ENCODE results near the gene TM9SF1.

The TM9SF1 gene, protein sequence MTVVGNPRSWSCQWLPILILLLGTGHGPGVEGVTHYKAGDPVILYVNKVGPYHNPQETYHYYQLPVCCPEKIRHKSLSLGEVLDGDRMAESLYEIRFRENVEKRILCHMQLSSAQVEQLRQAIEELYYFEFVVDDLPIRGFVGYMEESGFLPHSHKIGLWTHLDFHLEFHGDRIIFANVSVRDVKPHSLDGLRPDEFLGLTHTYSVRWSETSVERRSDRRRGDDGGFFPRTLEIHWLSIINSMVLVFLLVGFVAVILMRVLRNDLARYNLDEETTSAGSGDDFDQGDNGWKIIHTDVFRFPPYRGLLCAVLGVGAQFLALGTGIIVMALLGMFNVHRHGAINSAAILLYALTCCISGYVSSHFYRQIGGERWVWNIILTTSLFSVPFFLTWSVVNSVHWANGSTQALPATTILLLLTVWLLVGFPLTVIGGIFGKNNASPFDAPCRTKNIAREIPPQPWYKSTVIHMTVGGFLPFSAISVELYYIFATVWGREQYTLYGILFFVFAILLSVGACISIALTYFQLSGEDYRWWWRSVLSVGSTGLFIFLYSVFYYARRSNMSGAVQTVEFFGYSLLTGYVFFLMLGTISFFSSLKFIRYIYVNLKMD

DNA sequence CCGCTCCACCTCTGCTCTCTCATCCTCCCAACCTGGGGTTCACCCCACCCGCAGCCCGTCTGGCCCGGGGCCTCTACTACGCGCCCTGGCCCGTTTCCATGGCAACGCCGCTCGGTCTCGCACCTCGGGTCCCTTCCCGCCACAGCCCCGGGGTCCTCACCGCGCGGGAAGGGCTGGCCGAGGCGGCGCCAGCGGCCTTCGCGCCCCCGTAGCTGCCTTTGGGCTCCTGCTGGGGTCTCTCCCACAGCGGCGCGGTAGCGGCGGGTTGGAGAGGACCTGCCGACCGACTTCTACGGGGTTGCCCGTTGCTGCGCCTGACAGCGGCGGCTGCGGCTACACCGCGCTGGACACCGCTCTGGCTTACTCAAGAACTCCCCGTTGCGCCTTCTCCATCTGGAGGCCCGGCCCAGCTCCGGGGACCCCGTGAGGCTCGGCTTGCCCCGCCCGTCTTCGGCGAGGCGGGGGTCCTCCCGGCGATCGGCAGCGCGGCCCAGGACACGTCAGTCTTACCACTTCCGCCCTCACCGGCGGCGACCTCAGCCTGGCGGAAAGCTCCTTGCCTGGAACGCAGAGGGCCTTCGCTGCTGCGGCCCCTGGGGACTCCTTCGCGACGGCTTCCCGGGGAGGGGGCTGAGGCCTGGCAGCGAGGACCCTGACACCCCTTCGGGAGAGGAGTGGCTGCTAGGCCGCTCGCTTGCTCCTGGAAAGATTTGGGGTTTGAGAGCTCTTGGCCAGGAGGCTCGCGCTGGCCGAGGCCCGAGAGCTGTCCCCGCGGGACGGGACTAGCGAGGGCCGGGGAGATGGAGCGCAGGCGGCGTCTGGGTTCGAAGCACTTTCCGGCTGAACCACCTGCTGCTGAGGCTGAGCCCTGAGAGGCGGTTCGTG lies at the start of gene TM9SF1:
Gene TM9SF1, minus strand, starts transcription at position 256 of the 885 bp plus-strand sequence. CDS start 422 bp downstream, outside the sequence.
- TF ChIP-seq, protein P1, sequence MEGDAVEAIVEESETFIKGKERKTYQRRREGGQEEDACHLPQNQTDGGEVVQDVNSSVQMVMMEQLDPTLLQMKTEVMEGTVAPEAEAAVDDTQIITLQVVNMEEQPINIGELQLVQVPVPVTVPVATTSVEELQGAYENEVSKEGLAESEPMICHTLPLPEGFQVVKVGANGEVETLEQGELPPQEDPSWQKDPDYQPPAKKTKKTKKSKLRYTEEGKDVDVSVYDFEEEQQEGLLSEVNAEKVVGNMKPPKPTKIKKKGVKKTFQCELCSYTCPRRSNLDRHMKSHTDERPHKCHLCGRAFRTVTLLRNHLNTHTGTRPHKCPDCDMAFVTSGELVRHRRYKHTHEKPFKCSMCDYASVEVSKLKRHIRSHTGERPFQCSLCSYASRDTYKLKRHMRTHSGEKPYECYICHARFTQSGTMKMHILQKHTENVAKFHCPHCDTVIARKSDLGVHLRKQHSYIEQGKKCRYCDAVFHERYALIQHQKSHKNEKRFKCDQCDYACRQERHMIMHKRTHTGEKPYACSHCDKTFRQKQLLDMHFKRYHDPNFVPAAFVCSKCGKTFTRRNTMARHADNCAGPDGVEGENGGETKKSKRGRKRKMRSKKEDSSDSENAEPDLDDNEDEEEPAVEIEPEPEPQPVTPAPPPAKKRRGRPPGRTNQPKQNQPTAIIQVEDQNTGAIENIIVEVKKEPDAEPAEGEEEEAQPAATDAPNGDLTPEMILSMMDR (IDR thresholded peaks at IDR 0.05; ENCODE audit: borderline replicate concordance, control extremely low read depth, extremely low read depth, insufficient read depth, missing control alignments): no peak
- in situ Hi-C loops (cut with MboI; ENCODE audit: low sequenced_read_pairs, unreplicated experiment): no loop called here
- DNase-seq (ENCODE audit: low spot score): peak; percentile 96

DNA sequence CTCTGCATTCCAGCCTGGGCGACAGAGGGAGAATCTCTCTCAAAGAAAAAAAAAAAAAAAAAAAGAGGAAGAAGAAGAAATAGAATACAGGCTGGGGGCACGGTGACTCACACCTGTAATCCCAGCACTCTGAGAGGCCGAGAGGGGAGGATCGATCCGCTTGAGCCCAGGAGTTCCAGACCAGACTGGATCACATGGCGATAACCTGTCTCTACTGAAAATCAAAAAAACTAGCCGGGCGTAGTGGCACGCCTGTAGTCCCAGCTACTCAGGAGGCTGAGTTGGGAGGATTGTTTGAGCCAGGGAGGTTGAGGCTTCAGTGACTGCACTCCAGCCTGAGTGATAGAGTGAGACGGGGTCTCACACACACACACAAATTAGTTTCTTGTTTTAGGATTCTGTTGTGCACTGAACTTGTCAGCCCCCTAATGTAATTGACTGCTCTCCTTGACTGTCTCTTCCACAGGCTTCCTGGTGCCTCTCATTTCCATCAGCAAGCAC lies 48.1 kb upstream of the TM9SF1 start:
- no peak for DNase-seq (ENCODE audit: low spot score)
- TF ChIP-seq, protein P1 (IDR thresholded peaks at IDR 0.05; ENCODE audit: borderline replicate concordance, control extremely low read depth, extremely low read depth, insufficient read depth, missing control alignments): no peak
- in situ Hi-C loops (cut with MboI; ENCODE audit: low sequenced_read_pairs, unreplicated experiment): no loop called here

DNA sequence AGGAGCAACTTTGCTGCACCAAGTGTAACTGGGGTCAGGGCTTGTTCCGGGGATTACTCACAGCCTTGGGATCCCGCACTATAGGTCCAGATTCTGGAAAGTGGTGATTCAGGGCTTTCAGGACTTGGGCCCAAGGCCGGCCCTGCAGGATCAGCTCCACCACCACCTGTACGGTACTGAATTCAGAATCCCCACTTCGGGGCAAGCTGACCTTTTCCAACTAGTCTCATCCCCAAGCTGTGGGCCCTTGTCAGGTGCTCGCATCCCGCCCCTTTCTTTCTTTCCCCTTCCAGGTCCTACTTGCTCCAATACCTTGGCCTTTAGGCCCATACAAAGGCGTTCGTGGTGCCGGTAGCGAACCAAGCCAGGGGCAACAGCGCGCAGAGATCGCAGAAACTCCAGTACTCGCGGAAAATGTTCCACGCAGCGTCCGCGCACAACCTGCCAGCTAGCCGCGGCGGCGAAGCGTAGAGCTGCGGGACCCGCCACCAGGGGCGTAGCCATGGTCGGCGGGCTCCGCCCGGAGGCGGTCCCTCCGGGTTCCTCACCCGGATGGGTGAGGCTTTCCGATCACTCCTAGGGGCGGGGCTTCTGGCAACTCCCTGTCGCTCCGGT lies 46.7 kb upstream of the TM9SF1 start:
- in situ Hi-C loops (cut with MboI; ENCODE audit: low sequenced_read_pairs, unreplicated experiment): no loop called here
- peak; percentile 97 for DNase-seq (ENCODE audit: low spot score)
- TF ChIP-seq, protein P1 (IDR thresholded peaks at IDR 0.05; ENCODE audit: borderline replicate concordance, control extremely low read depth, extremely low read depth, insufficient read depth, missing control alignments): no peak

DNA sequence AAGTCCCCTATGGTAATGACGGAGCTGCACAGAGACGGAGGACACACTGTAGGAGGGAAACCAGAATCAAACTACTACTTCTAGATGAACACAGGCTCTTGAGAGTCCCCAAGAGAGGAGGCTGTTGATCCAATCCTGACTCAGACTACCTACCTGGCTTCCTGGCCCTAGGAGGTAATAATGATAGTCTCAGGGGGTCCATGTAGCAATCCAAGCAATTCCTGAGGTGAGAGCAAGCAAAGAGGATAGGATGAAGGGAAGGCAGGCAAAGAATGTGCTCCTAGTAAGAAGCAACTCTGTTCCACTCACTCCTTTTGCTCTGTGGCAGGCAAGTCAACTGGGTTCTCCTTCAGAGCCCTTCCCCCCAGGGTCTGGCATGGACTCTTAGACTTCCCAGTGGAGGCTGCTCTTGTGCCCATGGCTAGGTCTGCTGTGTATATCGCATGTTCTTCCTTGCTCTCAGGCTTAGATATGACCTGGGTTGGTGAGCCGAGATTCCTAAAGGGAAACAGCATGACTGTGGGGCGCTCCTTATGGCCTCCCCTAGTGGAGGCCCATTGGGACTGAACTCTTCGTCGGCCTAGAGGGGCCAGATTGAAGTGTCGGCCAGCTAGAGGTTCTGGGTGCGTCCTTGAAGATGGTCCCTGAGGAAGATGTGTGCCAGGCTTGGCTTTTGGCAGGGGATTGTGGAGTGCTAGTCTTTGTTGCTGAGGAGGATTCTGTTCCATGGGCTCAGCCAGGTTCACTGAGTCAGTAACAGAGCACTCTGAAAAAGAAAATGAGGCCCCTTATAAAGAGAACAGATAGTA lies 45.1 kb upstream of the TM9SF1 start:
- no peak for DNase-seq (ENCODE audit: low spot score)
- in situ Hi-C loops (cut with MboI; ENCODE audit: low sequenced_read_pairs, unreplicated experiment): no loop called here
- TF ChIP-seq, protein P1 (IDR thresholded peaks at IDR 0.05; ENCODE audit: borderline replicate concordance, control extremely low read depth, extremely low read depth, insufficient read depth, missing control alignments): no peak

DNA sequence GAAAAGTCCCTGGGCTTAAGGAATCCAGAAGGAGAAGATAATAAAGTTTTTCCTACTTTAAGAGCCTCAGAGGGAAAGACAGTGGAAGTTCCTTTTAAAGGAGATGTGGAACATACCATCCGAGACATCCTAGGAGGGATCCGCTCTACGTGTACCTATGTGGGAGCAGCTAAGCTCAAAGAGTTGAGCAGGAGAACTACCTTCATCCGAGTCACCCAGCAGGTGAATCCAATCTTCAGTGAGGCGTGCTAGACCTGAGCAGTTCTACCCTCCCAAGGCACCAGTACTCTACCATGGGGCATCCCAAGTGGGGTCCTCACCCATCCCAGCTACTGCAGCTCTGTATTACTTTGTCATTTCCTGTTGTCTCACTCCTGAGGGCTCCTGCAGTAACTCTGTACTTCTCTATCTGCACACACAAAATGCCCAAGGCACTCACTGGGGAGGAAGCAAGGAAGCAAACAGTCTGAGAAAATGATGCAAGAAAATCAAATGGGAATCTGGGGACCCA lies 43.3 kb upstream of the TM9SF1 start:
- TF ChIP-seq, protein P1 (IDR thresholded peaks at IDR 0.05; ENCODE audit: borderline replicate concordance, control extremely low read depth, extremely low read depth, insufficient read depth, missing control alignments): no peak
- in situ Hi-C loops (cut with MboI; ENCODE audit: low sequenced_read_pairs, unreplicated experiment): no loop called here

More for the DNA sequence above, 43.3 kb upstream of the TM9SF1 start:
- DNase-seq (ENCODE audit: low spot score): no peak
